SIG-M5 treated with dmso at 0.1 percent for 504 hours (cell line): Measurements from ENCODE around the gene ERP44.

Experiments used
- DNase-seq: peaks from one replicate; lab custom pipeline; 2025; ENCODE audit not compliant: unreplicated experiment; lab: John Stamatoyannopoulos, UW

ERP44 gene

GRCh38 chr9:99953861-99954507 is 144.8 kb downstream of the ERP44 start:
- DNase-seq: no peak

GRCh38 chr9:99948896-99949295 is 149.9 kb downstream of the ERP44 start:
- no peak for DNase-seq

GRCh38 chr9:99948482-99948881 is 150.3 kb downstream of the ERP44 start:
- no peak for DNase-seq

DNA sequence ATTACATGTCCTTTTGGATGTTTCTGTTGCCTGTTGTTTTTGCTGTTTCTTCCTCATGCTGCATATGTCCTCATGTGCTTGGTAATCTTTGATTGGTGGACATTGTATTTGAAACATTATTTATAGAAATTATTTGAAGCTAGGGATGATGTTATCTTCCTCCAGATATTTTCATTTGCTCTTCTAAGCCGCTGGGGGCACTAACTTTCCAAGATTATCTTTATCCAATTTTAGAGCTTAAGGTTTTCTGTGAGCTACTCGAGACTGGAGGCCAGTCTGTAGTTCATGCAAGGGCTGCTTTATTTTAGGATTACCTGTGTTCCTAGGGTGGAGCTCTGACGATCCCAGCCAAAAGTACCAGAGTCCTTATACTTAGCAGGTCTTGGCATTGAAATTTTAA is 151.4 kb downstream of the ERP44 start:
- DNase-seq: peak; percentile 12

GRCh38 chr9:99936947-99937587 is 161.7 kb downstream of the ERP44 start:
- DNase-seq: no peak

DNA sequence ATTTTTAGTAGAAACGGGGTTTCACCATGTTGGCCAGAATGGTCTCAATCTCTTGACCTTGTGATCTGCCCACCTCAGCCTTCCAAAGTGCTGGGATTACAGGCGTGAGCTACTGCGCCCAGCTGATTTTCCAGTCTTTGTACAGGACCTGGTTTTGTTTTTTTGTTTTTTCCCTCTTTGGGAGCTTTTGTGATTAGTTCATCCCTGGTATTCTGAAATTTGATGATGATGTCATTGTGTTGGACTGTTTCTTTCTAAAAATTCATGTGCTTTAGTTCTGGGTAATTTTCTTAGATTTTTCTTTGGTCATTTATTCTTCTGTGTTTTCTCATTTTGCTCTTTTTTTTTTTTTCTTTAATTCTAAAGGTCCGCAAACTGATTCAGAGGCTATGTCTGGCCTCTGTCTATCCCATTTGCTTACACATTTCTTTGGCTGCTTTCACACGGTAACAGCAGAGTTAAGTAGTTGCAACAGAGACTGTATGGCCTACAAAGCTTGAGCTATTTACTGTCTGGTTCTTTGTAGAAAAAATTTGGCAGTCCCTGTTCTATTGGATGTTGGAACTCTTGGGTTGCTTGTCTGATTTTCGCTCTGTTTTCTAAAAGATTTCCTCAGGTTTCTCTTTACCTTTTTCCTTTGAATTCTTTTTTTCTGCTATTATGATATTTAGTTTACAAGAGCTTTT is 167.5 kb downstream of the ERP44 start:
- no peak for DNase-seq

- DNase-seq: no peak
Observed at GRCh38 chr9:99929652-99930051, 169.1 kb downstream of the ERP44 start.
